Measurements from ENCODE around the gene LRRC41.

- TF ChIP-seq EZH2 (IDR thresholded peaks at IDR 0.05; ENCODE audit: low read depth), result no peak
- TF ChIP-seq CTCF (conservative IDR thresholded peaks at IDR 0.05), result no peak
These were observed 23.3 kb downstream of the LRRC41 start for GRCh38 chr1:46280092-46280491.
